SK-N-MC (cell line): ENCODE data around the gene SGPP1.
"Not testable (repeated sequence)": the region's sequence is repeated elsewhere in the genome, so short reads cannot be mapped to it uniquely, and the experiment has no call there.

Source experiments
- DNase-seq: peaks from one replicate; pipeline ENCODE4 v3.0.0-alpha.2; 2011; ENCODE audit warnings: low read depth, low spot score
- H3K27ac ChIP-seq: fragments of 200-600 bp; sonication (generic); 2 replicates; pipeline ENCODE4 v1.5.1; 2016; ENCODE audit warnings: mixed run types
- H3K36me3 ChIP-seq: fragments of 200-600 bp; sonication (generic); 2 replicates; pipeline ENCODE4 v1.6.1; 2017; ENCODE audit warnings: antibody characterized with exemption, low read length, mixed read lengths; ENCODE audit not compliant: insufficient read depth
- H3K4me3 ChIP-seq: fragments of 200-600 bp; sonication (generic); 2 replicates; pipeline ENCODE4 v1.5.1; 2016
- H3K9ac ChIP-seq: fragments of 200-600 bp; sonication (generic); 2 replicates; pipeline ENCODE4 v1.8.0; 2017; ENCODE audit warnings: mixed run types, mixed read lengths; ENCODE audit not compliant: insufficient read length
- H3K9me3 ChIP-seq: fragments of 200-600 bp; sonication (generic); 2 replicates; pipeline ENCODE4 v1.6.1; 2017; ENCODE audit warnings: low read depth, mild to moderate bottlenecking, antibody characterized with exemption, low read length, moderate library complexity, mixed read lengths
- EZH2 ChIP-seq: fragments of 200-600 bp; sonication (generic); IDR thresholded peaks from one replicate; pipeline ENCODE4 v1.6.1; 2017; ENCODE audit warnings: antibody characterized with exemption
- FOXP2 ChIP-seq: optimal IDR thresholded peaks from 2 replicates; pipeline ENCODE3; 2011; ENCODE audit warnings: mild to moderate bottlenecking, moderate library complexity; ENCODE audit not compliant: insufficient read depth; ENCODE audit errors: extremely low read length, control extremely low read depth
- POLR2AphosphoS5 ChIP-seq: IDR thresholded peaks from 2 replicates; pipeline ENCODE4 v1.6.1; 2012; ENCODE audit warnings: mild to moderate bottlenecking, low read depth, low read length, borderline replicate concordance

SGPP1 gene

GRCh38 chr14:63712123-63712522 is 15.7 kb downstream of the SGPP1 start:
- no peak overlapping the region for H3K9ac ChIP-seq
- no peak overlapping the region for H3K4me3 ChIP-seq
- no peak for DNase-seq
- no peaks in the 10 kb centered on the region for H3K36me3 ChIP-seq
- H3K27ac ChIP-seq: no peak overlapping the region
- no peak for TF ChIP-seq EZH2
- no peaks in the 10 kb centered on the region for H3K9me3 ChIP-seq

GRCh38 chr14:63710497-63710896 is 17.4 kb downstream of the SGPP1 start:
- Histone ChIP-seq H3K36me3 (no peaks in the 10 kb centered on the region), H3K9ac (no peak overlapping the region), H3K9me3 (no peaks in the 10 kb centered on the region), H3K4me3 (no peak overlapping the region), H3K27ac (no peak overlapping the region)
- TF ChIP-seq EZH2 (no peak), FOXP2 (no peak), POLR2AphosphoS5 (no peak)
- DNase-seq: no peak

- DNase-seq: no peak
- H3K27ac ChIP-seq: no peak overlapping the region
Measured at GRCh38 chr14:63709589-63709988, 18.3 kb downstream of the SGPP1 start.

GRCh38 chr14:63707216-63707615 is 20.6 kb downstream of the SGPP1 start:
- H3K36me3 ChIP-seq: no peaks in the 10 kb centered on the region
- H3K9ac ChIP-seq: no peak overlapping the region
- no peak overlapping the region for H3K4me3 ChIP-seq
- no peak overlapping the region for H3K27ac ChIP-seq
- DNase-seq: no peak
- H3K9me3 ChIP-seq: no peaks in the 10 kb centered on the region
- TF ChIP-seq EZH2: no peak

More at GRCh38 chr14:63709589-63709988, 18.3 kb downstream of the SGPP1 start:
- H3K9me3 ChIP-seq: no peaks in the 10 kb centered on the region
- TF ChIP-seq EZH2 (no peak), POLR2AphosphoS5 (no peak), FOXP2 (no peak)
- no peak overlapping the region for H3K9ac ChIP-seq
- no peaks in the 10 kb centered on the region for H3K36me3 ChIP-seq
- H3K4me3 ChIP-seq: no peak overlapping the region

DNA sequence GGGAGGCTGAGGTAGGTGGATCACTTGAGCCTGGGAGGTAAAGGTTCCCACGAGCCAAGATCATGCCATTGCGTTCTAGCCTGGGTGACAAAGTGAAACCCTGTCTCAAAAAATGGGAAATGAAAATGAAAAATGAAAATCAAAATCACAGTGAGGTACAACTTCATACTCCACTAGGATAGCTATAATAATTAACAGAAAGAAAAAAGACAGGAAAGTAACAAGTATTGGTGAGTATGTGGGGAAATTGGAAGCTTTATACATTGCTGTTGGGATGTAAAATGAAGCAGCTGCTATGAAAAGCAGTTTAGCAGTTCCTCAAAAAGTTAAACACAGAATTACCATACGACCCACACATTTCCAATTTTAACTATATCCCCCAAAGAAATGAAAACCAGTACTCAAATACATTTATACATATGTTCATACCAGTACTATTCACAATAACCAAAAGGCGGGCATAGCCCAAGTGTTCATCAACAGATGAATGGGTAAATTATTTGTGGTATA is 22.2 kb downstream of the SGPP1 start:
- Histone ChIP-seq H3K4me3 (no peak overlapping the region), H3K36me3 (no peaks in the 10 kb centered on the region), H3K9me3 (no peaks in the 10 kb centered on the region), H3K9ac (no peak overlapping the region), H3K27ac (no peak overlapping the region)
- no peak for DNase-seq
- TF ChIP-seq POLR2AphosphoS5 (no peak), EZH2 (no peak), FOXP2 (no peak)

DNA sequence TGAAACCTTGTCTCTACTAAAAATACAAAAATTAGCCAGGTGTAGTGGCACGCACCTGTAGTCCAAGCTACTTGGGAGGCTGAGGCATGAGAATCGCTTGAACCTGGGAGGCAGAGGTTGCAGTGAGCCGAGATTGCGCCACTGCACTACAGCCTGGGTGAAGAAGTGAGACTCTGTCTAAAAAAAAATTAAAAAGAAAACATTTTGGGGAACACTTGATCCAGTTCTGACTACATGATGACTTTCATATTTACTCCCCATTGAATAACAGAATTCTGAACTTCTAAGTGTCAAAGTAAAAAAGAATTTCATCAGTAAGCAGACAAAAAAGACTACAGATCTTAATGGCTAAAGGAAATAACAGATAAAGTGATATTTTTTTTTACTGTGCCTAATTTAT is 25.3 kb downstream of the SGPP1 start:
- not testable (repeated sequence) for H3K36me3 ChIP-seq

GRCh38 chr14:63701606-63702299 is 26.1 kb downstream of the SGPP1 start:
- no peak overlapping the region for H3K27ac ChIP-seq
- H3K9me3 ChIP-seq: no peaks in the 10 kb centered on the region
- DNase-seq: no peak
- no peak overlapping the region for H3K4me3 ChIP-seq
- H3K9ac ChIP-seq: no peak overlapping the region
- H3K36me3 ChIP-seq: no peaks in the 10 kb centered on the region
- TF ChIP-seq POLR2AphosphoS5: no peak
- no peak for TF ChIP-seq EZH2
- TF ChIP-seq FOXP2: no peak

More for the DNA sequence above, 25.3 kb downstream of the SGPP1 start:
- not testable (repeated sequence) for DNase-seq, H3K9ac ChIP-seq, H3K4me3 ChIP-seq, H3K27ac ChIP-seq, H3K9me3 ChIP-seq

DNA sequence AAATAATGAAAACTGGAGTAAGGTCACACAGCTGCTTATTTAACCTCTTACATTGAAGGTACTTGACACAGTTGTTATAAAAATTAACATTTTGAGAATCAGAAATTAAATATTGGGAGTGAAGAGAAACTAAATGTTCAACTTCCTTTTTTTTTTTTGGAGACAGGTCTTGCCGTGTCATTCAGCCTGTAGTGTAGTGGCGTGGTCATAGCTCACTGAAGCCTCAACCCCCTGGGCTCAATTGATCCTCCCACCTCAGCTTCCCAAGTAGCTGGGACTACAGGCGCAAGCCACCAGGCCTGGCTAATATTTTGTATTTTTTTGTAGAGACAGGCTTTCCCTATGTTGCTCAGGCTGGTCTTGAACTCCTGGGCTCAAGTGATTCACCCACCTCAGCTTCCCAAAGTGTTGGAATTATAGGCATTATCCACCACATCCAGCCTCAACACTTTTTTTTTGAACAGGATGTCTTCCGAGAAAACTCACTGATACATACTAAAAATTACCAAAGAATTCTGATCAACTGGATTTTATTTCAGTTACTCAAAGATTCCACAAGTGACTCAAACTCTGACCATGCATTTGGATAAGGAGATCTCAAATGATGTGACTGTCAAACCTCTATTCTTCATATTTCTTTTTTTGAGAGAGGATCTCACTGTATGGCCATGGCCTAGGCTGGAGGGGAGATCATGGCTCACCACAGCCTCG is 35.4 kb downstream of the SGPP1 start:
- DNase-seq: no peak
- no peak overlapping the region for H3K4me3 ChIP-seq
- TF ChIP-seq EZH2 (no peak), POLR2AphosphoS5 (no peak), FOXP2 (no peak)
- H3K27ac ChIP-seq: no peak overlapping the region
- H3K9ac ChIP-seq: no peak overlapping the region
- no peaks in the 10 kb centered on the region for H3K36me3 ChIP-seq
- H3K9me3 ChIP-seq: no peaks in the 10 kb centered on the region

DNA sequence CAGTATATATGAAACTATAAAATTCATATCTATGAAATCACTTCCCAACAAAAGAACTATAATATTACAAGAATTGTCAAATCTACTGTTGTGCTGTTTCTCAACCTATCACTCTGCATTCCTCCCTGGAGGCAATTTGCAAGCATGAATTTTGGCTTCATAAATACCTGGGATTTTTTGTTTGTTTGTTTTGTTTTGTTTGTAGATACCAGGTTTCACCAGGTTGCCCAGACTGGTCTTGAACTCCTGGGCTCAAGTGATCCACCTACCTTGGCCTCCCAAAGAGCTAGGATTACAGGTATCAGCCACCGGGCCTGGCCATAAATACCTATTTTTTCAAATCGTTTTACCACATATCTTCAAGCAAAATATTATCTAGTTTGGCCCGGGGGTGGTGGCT is 38.7 kb downstream of the SGPP1 start:
- Histone ChIP-seq H3K36me3 (0 out of 2 replicates have a peak, but pooled peaks cover 4% of the 10 kb centered on the region), H3K27ac (no peak overlapping the region), H3K4me3 (no peak overlapping the region), H3K9me3 (no peaks in the 10 kb centered on the region), H3K9ac (no peak overlapping the region)
- DNase-seq: no peak
- TF ChIP-seq POLR2AphosphoS5 (no peak), EZH2 (no peak), FOXP2 (no peak)
